Measurements from ENCODE around the gene AHSG.

AHSG gene

DNA sequence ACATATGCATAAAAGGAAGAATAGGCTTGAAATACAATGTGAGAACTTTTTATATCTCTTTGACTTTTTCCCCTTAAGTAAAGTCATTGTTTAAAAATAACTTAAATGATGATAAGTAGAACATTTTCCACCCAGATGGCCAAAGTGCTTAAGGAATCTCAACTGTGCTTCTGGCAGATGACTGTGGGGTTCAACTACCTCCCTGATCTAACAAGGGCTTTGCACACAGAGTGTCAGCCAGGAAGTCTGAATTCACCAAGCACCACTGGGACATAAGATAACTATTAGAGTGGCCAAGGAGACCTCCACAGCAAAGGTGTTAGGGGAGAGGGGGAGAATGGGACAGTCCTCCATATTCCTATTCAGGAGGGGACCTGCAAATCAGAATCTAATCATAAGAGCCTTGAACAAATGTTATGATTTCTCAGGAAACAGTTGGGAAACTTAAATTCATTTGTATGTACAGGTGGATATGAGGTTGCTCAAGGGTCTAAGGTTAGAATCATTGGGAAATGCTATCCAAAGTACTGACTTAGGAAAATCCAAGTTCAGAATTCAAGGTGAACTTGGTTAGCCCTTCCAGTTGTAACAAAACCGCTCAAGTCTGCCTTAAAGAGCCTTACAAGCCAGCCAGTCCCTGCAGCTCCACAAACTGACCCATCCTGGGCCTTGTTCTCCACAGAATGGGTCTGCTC lies 27.1 kb downstream of the AHSG start, which contains the start of gene FETUB:
Gene FETUB (plus strand): TSS at position 622 of the 695 bp plus-strand sequence. CDS start 62 bp downstream, at position 684.
- DNase-seq (ENCODE audit: low read depth in 1 of 2, low spot score in 1 of 2), result no peak

DNA sequence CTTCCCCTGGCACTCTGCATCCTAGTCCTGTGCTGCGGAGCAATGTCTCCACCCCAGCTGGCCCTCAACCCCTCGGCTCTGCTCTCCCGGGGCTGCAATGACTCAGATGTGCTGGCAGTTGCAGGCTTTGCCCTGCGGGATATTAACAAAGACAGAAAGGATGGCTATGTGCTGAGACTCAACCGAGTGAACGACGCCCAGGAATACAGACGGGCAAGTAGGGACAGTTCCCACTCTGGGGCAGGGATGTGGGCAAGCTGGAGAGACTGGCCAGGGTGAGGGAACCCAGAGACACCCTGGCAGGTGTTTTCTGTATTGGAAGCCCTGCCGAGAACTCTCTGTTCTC lies 27.6 kb downstream of the AHSG start:
- no peak for DNase-seq (ENCODE audit: low read depth in 1 of 2, low spot score in 1 of 2)

DNA sequence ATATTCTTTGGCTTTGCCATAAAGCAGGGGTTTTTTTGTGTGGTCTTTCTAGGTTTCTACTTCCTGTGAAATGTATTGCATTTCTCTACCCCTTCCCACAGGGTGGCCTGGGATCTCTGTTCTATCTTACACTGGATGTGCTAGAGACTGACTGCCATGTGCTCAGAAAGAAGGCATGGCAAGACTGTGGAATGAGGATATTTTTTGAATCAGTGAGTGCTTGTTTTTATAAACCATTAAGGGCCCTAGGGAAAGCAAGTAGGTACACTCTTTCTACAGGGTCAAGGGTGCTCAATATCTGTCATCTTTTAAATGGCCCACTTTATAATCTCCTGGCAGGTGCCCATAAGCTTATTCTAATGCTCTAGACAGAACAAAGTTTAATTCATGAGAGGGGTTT lies 28.1 kb downstream of the AHSG start:
- DNase-seq (ENCODE audit: low read depth in 1 of 2, low spot score in 1 of 2), result no peak

DNA sequence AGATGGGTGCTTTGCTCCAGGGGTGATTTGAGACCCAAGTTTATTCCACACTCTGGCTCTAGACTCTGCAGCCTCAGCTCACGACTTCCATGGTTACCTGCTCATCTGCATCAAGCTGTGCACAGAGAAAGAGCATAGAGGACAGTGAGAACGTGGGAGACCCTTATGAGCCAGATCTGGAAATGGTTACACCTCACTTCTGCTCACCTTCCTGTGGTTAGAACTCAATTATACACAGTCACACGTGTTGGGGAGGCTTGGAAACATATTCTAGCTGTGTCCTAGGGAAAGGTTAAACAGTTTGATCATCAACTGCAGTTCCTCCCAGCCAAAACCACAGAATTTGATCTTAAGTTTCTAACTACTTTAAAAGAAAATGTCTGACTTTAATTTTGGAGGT lies 29.2 kb downstream of the AHSG start:
- no peak for DNase-seq (ENCODE audit: low read depth in 1 of 2, low spot score in 1 of 2)

DNA sequence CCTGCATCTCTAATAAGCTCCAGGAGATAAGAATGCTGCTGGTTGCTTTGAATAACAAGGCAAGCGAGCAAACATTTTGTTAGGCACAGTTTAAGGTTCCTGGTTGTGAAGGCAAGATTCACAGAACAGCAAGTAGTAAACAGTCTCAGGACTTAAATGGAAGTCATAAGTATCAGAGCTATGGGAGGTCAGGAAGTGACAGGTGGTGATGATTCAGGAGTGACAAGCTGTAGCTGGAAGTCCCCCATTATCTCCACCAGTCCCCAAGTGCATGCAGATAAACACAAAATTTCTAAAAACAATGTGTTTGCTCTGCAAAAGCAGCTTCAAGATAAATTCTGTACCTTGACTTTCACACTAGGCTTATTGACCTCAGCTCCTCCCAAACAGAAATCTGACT lies 30.6 kb downstream of the AHSG start:
- DNase-seq (ENCODE audit: low read depth in 1 of 2, low spot score in 1 of 2), result no peak

DNA sequence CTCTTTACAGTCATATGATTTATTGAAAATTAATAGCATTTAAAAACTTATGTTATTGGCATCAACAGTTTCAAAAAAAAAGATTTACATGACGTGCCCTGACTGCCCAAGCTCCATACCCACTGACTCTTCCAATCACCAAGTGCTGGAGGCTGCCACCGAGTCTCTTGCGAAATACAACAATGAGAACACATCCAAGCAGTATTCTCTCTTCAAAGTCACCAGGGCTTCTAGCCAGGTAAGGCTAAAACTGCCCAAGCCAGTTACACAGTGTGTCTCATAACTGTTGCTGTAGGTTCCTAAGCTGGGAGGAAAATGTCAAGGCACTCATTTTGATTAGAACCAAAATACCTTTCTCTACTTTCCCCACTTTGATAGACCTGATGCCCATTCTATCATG lies 31.8 kb downstream of the AHSG start:
- DNase-seq (ENCODE audit: low read depth in 1 of 2, low spot score in 1 of 2), result no peak

DNA sequence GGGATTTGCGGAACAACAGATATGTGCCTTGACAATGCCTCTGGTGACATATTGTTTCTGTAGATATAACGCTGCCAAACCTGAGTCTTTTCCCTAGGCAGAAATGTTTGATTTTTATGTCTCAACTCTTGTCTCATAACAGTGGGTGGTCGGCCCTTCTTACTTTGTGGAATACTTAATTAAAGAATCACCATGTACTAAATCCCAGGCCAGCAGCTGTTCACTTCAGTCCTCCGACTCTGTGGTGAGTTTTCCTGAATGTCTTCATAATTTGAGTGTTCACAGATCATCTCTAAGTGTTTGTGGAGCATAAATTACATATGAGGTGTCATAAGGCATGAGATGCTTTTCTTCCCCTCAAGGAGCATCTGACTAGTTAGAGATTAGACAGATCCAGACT lies 33.2 kb downstream of the AHSG start:
- DNase-seq (ENCODE audit: low read depth in 1 of 2, low spot score in 1 of 2), result no peak

DNA sequence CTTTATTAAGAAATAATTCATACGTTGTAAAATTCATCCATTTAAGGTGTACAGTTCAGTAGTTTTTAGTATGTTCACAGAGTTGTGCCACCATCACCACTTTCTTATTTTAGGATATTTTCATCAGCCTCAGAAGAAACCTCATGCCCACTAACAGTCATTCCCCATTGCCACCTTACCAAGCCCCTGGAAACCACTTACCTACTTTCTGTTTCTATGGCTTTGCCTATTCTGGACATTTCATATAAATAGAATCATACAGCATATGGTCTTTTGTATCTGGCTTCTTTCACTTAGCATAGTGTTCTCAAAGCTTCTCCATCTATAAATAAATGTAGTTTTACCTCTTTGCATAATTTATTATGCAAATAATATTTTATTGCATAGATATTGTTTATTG lies 34.0 kb downstream of the AHSG start:
- DNase-seq (ENCODE audit: low read depth in 1 of 2, low spot score in 1 of 2), result no peak

DNA sequence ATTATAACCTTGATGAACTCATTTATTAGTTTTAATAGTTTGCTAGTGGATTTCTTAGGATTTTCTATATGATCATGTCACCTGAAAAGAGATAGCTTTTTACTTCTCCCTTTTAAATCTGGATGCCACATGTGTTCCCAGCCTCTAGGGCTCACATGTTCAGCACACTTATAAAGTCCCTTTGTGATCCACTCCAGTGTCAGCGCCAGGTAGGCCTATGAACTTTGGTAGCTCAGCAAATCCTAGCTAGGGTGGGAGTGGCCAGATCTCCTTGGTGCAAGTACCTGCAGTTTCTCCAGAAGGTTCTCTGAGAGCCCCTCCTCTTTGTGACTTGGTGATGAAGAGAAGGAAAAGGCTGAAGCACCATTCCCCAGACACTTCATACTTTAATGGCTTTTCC lies 36.0 kb downstream of the AHSG start:
- no peak for DNase-seq (ENCODE audit: low read depth in 1 of 2, low spot score in 1 of 2)

DNA sequence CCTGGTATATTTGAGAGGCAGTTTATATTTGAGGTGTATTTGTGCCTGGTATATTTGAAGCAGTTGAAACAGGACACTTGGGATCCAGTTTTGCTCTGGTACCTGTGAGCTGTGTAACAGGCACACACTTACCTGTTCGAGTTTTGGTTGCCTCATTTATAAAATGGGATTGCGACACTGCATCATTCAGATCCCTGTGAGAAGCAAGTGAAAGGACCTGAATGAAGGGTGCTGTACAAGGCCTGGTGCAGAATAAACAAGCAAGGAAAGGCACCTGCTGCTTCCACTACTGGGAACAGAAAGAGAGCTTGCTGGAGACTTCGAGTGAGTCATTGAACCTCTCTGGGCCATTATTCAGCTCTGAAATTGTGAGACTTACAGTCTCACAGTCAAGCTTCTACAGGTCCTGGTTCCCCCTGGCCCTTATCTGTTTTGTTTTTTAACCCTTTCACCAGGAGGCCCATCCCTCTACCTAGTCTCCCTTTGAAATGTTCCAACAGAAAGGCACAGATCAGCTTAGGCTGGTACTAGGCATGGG lies 38.9 kb downstream of the AHSG start:
- DNase-seq (ENCODE audit: low read depth in 1 of 2, low spot score in 1 of 2), result no peak

DNA sequence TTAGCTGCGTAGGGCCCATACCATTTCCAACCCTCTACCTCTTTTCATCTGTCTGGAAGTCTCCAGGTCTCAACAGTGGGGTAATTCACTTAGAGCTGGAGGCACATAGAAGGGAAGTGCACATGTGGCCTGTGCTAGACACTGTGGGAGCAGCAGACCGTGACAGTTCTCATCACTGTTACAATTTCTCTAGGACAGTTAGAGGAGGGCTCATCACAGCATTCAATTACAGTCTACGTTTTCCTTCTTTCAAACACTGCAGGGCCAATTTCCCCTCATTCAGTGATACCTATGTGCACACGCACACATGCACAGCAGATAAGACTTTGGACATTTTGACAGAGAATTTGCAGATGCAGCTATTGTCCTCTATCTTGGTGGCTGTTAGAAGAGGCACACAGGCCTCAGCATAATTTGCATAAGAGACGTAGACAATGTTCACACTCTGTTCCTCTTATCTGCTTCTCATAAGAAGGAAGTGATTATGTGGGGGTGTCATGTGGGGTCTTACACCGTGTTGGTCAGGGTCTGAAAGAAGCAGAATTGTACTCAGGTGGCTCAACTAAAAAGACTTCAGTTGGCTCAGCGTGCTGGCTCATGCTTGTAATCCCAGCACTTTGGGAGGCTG lies 40.3 kb downstream of the AHSG start:
- DNase-seq (ENCODE audit: low read depth in 1 of 2, low spot score in 1 of 2), result no peak

DNA sequence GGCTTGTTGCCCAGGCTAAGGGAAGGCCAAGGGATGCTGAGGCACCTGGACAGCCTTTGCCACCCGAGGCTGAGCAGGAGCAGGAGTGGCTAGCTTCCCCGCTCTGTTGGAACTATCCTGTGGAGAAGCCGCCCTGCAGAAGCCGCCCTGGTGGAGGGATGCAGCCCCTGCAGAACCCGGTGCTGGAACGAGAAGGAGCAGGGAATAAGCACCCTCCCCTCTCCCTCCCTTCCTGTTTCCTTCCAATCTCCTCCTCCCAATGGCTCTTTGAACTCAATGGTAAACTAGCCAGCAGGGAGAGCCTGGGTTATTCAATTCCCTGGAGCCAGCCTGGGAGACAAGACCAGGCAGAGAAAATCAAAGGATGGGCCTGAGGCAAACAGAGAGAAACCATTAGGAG lies 41.1 kb downstream of the AHSG start:
- no peak for DNase-seq (ENCODE audit: low read depth in 1 of 2, low spot score in 1 of 2)

DNA sequence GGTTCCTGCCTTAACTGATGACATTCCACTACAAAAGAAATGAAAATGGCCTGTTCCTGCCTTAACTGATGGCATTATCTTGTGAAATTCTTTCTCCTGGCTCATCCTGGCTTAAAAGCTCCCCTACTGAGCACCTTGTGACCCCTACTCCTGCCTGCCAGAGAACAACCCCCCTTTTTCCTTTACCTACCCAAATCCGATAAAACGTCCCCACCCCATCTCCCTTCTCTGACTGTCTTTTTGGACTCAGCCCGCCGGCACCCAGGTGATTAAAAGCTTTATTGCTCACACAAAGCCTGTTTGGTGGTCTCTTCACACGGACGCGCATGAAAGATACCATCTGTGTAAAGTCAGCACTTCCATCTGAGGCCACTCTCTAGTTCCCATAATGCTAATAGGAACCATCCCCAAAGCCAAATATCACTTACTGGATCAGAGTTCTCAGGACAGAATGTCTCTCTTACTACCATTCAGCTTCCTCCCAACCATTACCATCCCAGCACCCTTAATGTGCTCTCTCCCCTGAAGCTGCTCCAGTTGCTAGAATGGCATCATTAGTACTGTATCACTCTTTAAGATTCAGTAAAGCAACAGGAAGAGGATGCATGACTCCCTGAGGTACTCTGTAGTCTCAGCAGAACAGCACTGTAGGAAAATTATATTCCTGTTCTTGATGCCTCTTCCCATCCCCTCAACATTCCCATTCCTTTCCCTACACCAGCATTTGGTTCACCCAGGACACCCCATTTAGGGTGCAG lies 50.7 kb downstream of the AHSG start:
- no peak for DNase-seq (ENCODE audit: low read depth in 1 of 2, low spot score in 1 of 2)

DNA sequence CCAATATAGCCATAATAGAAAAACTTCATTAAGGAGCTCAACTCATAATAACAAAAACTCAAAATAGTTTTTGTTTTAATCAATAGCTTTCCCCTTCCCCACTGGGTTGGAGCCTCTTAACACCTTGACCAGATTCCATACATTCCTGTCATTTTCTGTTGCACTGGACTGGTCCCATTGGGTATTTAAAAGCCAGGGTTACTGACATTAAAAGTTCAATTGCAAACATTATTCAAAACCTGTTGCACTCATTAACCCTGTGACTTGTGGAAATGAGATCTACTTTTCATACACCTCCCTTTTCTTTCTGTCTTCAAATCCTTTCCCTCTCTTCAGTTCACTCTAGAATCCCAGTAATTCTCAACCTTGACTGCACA lies 51.2 kb downstream of the AHSG start:
- no peak for DNase-seq (ENCODE audit: low read depth in 1 of 2, low spot score in 1 of 2)

DNA sequence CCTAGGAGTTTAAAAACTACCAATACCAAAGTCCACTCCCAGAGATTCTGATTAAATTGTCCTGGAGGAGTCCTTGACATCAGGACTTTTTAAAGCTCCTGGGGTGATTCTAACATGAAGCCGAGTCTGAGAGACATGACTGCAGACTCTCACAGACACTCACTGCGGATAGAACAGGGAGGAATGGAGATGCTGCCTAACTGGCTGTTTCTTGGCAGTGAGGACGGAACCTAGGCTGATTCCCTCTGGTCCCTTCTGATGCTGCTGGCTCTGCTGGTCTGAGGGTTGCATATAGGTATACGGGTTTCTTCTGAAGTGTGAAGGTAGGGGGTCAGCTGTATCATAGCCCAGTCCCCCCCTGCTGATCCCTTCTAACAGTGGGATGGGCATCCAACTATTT lies 51.6 kb downstream of the AHSG start:
- no peak for DNase-seq (ENCODE audit: low read depth in 1 of 2, low spot score in 1 of 2)

DNA sequence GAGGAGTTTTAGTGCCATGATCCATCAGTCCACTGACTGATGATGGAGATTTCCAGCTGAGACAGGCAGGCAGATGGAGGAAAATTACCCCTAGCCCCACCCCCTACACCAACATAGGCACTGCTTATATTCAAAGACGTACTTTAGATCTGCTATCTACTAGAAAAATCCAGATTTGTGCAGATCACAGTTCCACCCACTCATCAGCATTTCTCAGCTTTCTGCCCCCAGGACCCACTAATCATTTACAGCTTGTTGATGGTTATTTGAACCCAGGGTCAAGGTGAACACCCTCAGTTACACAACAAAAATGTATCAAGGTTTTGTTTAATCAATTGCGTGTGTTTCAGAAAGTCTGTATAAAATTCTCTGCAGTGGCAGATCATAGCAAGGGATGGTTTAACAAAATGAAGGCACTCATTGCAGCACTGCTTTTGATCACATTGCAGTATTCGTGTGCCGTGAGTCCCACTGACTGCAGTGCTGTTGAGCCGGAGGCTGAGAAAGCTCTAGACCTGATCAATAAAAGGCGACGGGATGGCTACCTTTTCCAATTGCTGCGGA lies 52.8 kb downstream of the AHSG start, which contains the start of gene HRG:
Gene HRG (plus strand): TSS at position 390 of the 564 bp plus-strand sequence. CDS start 18 bp downstream, at position 408.
- DNase-seq (ENCODE audit: low read depth in 1 of 2, low spot score in 1 of 2), result no peak

DNA sequence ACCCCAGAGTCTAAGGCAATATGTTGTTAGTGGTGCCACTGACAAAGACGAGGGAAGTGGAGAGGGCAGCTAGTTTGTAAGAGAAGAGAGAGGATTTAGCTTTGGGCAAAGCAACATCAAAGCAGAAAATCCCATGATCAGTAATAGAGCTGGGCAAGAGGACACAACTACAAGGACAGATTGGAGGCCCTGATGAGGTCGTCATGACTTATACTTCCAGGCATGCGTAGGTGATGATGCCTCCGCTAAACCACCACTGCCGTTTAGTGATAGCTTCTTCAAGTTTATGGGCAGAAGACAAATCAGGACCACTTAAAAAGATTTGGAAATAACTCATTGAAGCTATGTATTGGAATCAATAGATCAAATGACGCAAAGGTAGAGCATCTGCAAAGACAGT lies 55.6 kb downstream of the AHSG start:
- DNase-seq (ENCODE audit: low read depth in 1 of 2, low spot score in 1 of 2), result no peak

DNA sequence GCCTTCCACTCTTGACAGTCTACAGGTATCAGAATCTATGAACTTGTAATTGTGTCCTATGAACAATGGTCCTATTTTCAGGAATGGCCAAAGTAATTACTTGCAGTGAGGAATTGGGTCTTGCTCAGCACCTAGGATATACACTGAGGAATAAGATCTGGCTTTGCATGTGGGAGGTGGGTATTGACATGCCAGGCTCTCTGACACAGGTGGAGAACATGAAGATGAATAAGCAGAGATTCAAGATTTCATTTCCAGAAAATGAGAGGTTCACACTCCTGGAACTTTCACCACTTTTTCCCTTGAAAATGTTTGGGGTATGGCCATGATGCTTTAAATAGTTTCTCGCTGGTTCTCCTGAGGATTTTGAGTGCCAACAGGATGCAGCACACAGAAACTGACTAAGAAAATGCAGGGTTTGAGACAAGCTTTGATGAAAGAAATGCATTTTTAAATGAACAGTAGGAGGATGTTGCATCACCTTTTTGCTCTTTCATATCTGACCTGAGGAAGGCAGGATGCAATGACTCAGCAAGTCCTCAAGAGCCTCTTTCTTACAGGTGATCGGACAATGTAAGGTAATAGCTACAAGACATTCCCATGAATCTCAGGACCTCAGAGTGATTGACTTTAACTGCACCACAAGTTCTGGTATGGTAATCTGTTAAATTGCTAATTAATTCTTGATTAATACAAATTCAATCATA lies 56.7 kb downstream of the AHSG start:
- DNase-seq (ENCODE audit: low read depth in 1 of 2, low spot score in 1 of 2), result no peak

DNA sequence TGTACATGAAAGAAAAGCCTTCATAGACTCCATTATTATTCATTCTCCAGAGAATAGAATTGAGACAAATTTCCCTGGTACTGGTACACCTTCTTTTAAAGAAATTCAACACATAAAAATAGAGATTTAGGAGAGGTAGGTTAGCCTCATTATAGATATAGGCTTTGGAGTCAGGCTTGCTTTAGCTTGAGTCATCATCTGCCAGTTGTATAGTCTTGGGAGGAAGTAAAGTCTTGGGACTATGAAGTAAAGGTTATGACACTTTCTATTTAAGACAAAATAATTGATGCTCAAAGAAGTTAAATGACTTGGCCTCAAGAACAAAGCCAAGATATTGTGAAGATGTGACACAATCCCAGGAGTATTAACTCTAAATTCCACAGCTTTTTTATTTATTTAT lies 57.3 kb downstream of the AHSG start:
- no peak for DNase-seq (ENCODE audit: low read depth in 1 of 2, low spot score in 1 of 2)

All from activated CD4-positive, alpha-beta T cell treated with anti-CD3 and anti-CD28 coated beads, Interleukin-2, amount 50 U/mL, for 24 hours (primary cell).